ENCODE results near the gene ZNF764.
A peak's percentile ranks its signal among the peaks of the same experiment; 100 is the strongest.
"Not testable (repeated sequence)": the region's sequence is repeated elsewhere in the genome, so short reads cannot be mapped to it uniquely, and the experiment has no call there.

ZNF764 gene

DNA sequence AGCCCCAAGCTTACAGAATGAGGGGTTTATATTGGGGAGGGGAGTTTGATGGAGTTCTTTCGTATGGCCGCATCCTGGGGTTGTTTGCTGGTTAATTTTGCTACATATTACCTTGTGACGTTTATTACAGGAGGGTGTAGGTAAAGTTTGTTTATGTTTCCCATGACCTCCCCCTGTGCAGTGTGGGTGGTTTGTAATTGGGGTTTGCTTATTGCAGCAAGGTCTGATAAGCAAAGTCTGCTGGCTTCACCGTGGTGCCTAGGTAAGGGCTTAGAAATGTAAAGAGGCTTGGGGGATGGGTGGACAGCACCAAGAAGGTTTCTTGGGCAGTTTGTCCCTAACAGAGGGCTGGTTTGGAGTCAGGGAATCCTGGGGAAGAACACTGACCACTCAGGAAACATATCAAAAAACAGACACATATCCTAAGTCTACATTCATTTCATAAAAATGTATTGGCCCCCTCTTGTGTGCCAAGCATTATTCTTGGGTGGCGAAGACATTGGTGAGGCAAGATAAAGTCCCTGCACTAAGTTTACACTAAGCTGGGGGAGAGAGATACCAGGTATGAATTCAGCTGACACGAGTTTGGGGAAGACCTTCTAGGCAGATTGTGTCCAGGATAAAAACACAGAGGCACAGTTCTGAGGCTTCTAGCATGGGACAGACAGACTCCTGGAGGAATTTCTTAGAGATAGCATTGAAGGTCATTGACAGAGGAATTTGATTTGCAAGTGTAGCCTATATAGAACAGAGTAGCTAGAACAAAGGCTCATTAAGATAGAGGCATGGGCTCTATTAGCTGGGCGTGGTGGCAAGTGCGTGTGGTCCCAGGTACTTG, 9.5 kb downstream of the ZNF764 start:
- no peak for DNase-seq
- no peak for ATAC-seq

DNA sequence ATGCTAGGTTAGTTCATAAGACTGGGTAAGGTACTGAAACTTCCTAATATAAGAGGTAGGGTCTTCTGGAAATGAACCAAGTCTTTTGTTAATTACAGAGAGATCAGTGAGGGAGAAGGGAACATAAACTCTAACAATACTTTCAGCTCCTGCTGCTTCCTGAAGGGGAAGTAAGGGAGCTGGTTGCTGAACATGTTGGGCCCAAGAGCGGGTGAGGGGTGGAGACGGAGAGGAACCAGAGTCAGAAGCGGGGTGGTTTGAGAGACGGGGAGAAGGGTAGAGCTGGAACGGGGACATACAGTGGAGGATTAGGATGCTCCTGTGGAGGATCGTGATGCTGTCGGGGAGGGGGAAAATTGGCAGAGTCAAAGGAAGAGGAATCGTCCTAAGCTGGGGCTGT, 12.1 kb downstream of the ZNF764 start:
- ATAC-seq = no peak
- no peak for DNase-seq

DNA sequence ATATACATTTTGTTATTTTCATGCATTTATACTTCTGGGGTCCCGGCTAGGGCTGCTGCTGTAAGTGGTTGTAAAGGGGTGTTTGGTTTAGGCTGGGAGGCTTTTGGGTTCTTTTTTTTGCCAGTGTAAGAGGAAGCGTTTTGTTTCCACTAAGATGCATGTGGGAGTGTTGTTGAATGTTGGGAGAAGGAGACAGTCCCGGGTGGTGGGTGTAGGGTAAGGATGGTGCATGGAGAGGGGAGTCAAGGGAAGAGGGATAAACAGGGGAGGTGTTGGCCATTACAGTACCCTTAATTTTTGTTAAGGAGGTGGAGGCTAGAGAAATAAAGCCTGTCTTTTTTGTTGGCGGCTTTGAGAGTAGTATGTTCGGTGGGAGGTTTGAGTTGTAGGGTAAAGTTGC, 15.1 kb downstream of the ZNF764 start:
- DNase-seq (no peak), ATAC-seq (no peak)

- ATAC-seq = no peak
- DNase-seq = no peak
Observed at GRCh38 chr16:30541502-30542329, 16.5 kb downstream of the ZNF764 start.

GRCh38 chr16:30540916-30541464, 17.2 kb downstream of the ZNF764 start:
- DNase-seq, ATAC-seq: not testable (repeated sequence)

DNA sequence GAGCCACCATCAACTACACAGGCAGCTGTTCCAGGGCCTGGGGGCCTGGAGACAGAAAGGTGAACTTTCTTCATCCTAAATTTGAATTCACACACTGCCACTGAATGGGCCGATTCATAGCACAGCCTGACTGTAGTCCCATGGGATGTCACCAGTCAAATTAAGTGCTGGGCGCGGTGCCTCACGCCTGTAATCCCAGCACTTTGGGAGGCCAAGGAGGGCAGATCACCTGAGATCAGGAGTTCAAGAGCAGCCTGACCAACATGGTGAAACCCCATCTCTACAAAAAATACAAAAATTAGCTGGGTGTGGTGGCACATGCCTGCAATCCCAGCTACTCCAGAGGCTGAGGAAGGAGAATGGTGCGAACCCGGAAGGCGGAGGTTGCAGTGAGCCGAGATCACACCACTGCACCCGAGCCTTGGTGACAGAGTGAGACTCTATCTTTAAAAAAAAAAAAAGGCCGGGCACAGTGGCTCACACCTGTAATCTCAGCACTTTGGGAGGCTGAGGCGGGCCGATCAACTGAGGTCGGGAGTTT, 18.1 kb downstream of the ZNF764 start:
- DNase-seq, ATAC-seq: not testable (repeated sequence)

DNA sequence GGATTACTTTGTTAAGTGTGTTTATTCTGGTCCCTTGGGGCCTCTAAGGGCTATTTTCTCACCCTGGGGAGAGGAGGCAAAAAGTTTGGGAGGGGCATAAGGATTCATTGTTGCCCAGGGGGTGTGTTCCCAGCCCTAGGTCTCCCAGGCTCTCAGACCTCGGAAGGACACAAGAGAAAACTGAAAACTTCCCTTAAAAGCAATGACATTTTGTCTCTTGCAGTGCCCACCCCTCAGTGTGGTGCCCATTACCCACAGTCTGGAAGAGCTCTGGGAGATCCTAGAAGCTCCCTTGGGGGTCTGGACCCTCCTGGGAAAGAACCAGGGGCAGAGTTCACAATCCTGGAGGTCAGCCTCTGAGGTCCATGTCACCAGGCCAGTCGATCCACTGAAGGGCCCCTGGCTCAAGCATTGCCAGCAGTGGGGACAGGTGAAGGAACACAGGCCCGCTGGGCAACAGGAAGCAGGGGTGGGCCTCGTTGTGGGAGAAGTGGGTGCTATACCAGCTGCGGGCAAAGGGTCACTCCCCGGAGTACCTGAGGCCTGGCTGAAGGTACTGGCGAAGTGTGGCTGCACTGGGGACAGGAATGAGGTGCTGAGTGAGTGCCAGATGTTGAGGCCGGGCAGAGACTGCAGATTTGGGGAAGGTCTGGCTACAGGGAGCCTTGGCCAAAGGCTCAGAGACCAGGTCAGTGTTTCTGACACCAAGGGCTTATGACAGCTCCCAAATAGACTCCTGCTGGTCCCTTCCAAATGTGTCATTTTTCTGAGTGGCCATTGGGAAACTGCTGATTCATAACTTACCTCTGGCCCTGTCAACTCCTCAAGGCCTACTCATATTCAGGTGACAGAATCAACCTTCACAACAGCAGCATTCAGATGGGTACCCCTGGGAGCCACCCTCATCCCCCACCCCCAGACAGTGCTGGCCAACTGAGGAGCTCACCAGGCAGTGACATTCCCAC, 18.9 kb downstream of the ZNF764 start:
- no peak for ATAC-seq

DNA sequence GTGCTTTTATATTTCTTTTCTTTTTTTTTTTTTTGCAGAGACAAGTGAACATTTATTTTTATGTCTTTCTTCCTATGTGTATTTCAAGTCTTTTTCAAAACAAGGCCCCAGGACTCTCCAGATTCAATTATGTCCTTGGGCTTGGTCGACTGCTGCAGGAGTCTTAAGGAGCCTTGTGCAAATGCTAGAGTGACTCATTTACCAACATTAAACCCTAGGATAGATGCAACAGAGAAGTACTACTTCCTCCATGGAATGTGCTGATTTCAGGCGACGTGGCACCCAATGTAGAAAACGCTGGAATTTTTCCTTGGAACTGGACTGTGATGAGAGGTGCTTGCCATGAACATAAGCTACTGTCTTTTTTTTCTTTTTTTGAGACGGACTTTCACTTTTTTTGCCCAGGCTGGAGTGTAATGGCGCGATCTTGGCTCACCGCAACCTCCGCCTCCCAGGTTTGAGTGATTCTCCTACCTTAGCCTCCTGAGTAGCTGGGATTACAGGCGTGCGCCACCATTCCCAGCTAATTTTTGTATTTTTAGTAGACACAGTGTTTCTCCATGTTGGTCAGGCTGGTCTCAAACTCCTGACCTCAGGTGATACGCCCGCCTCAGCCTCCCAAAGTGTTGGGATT, 21.7 kb downstream of the ZNF764 start:
- not testable (repeated sequence) for ATAC-seq, DNase-seq

More for the DNA sequence above, 18.9 kb downstream of the ZNF764 start:
- no peak for DNase-seq

DNA sequence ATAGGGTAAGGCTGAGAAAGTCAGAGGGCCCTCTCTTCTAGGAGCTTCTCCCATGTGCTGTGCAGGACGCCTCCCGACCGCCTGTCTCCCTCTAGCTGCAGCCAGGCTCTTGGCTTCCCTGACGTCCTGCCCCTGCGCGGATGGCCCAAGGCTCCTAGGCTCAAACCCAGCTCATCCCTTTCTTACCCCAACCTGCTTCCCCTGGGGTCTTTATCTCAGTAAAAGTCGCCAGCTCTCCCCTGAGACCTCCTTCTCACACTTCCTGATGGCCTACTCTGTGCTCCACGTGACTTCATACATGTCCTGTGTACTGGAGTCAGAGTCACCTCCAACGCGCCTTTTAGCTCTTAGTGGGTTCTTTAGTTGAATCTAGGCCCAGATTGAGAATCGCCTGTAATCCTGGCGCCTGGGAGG, 22.4 kb downstream of the ZNF764 start:
- DNase-seq (peak; percentile 70), ATAC-seq (peak; percentile 69)

- peak; percentile 10 for ATAC-seq
Observed at GRCh38 chr16:30535106-30535776, 22.9 kb downstream of the ZNF764 start.

GRCh38 chr16:30534368-30535105, 23.6 kb downstream of the ZNF764 start, which contains the start of gene ZNF747:
ZNF747 (minus strand) TSS chr16:30534858; CDS start chr16:30534679, 179 bp downstream.
- ATAC-seq = peak; percentile 79
- peak; percentile 93 for DNase-seq

More at GRCh38 chr16:30535106-30535776, 22.9 kb downstream of the ZNF764 start:
- DNase-seq = no peak

DNA sequence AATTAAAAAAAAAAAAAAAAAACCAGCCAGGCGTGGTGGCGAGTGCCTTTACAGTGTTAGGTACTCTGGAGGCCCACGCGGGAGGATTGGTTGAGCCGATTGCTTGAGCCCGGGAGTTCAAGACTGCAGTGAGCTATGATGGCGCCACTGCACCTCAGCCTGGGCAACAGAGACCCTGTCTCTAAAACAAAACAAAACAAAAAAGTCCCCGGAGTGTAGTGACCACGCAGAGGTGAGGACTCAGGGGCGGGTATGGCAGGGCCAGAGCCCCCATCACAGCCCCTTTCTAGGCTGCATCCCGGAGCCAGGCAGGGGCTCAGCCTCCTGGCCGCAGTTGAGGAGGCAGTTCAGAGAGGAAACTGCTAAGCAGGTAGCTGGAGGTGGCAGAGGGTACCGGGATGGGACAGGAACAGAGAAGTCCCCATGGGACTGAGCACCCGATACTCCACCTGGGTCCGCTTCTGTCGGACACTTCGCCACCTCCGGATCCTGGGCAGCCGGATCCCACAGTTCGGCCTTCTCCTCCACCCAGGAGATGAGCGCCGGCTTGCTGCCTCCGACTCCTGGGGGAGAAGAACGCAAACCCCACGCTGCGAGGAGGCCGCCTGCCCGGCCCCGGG, 24.3 kb downstream of the ZNF764 start:
- peak; percentile 3 for ATAC-seq
- peak; percentile 44 for DNase-seq

- ATAC-seq = no peak
- DNase-seq = no peak
Observed at GRCh38 chr16:30533146-30533522, 25.0 kb downstream of the ZNF764 start.

GRCh38 chr16:30532285-30533145, 25.7 kb downstream of the ZNF764 start:
- ATAC-seq (no peak), DNase-seq (no peak)

DNA sequence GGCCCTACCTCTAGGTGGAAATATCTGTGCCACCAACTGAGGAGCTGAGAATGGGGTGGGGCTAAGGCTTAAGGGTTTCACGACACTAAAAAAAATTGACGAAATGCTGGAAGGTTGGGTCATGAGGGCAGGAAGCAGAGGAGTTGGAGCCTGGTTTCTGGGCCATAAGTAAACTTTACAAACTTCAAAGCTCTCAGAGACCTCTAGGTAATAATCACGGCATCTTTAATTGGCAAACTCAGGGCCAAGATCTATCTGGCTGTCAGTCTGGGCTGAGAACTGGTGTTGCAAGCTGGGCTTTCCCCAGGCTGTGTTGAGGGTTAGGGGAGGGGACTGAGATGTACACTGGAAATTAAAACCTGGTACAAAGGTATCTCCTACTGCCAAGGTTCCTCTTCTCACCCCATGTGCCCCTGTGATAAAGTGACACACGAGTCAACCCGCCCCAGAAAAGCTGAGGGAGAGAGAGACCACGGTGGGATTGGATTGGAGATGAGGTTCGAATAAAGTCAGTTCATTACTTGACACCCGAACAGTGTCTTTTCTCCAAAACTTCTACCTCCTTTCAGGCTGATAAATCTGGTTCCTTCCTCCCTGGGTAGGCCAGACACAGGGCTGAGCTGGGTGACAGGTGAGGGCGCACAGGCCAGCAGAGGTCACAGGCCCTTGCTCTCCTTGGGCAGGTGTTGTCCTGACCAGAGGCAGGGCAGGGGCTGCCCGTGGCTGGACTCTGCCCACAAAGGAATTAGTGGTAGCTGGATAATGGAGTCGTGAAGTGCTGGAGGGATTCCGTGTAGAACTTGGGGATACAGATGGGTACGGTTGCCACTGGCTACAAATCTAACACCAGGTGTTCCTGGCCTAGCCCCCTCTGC, 27.8 kb downstream of the ZNF764 start:
- DNase-seq = no peak
- ATAC-seq = no peak

DNA sequence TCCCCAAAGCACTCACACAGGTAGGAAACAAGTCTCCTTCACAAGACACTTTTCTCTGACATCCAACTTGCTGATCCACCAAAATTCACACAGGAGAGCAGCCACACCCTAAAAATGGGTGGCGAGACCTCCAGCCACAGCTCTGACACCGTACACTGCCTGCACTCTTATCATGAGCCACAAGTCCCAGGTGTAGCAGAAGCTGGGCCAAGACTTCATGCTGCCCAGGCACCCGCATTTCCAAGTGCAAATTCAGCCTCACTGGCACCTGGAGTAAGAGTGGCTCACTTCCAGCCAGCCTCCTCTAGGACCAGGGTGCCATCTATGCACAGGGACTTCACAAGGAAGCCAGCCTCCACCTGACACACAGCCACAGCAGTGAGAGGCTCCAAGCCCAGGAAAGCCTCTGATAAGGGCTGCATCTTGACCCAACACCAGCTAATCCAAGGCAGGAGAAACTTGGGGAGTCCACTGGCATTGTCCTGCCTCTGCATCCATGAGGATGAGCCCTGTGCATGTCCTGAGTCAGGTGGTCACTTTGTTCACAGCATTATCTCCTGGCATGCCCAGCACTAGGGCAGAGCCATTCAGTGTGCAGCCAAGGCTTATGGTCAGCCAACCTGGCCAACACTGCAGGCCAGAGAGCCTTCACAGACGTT, 29.2 kb downstream of the ZNF764 start:
- no peak for ATAC-seq
- DNase-seq = no peak

All from stimulated activated naive CD8-positive, alpha-beta T cell treated with anti-CD3 and anti-CD28 coated beads, Interleukin-15, Interleukin-2, amounts not matched to agents 100 U/mL and 50 U/mL, for 24 hours (primary cell).